ENCODE data around the gene AMER3.

DNA sequence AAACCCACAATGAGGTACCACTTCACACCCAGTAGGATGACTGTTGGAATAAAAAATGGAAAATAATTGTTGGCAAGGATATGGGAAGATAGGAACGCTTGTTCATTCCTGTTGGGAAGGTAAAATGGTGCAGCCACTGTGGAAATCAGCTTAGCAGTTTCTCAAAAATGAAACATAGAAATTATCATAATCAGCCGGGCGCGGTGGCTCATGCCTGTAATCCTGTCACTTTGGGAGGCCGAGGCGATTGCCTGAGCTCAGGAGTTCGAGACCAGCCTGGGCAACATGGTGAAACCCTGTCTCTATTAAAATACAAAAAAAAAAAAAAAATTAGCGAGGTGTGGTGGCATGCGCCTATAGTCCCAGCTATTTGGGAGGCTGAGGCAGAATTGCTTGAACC is 23.4 kb downstream of the AMER3 start:
- TF ChIP-seq CTCF (IDR thresholded peaks at IDR 0.05) (no peak), POLR2A (IDR thresholded peaks at IDR 0.05) (no peak)
